GM21619 (cell line): ENCODE measurements around the gene ARID2.

ENCODE experiments used
- ATAC-seq: cut with Tn5 transposase; IDR thresholded peaks from one replicate; pipeline ENCODE4 v1.9.1; 2021; ENCODE audit not compliant: unreplicated experiment

Gene ARID2

GRCh38 chr12:45930369-45930768, 200.9 kb downstream of the ARID2 start:
- no peak for ATAC-seq

- ATAC-seq, result no peak
Observed at GRCh38 chr12:45933504-45933903, 204.0 kb downstream of the ARID2 start.

GRCh38 chr12:45934956-45935355, 205.4 kb downstream of the ARID2 start:
- no peak for ATAC-seq

- ATAC-seq, result no peak
Observed at GRCh38 chr12:45938566-45938965, 209.1 kb downstream of the ARID2 start.

- ATAC-seq, result no peak
Observed at GRCh38 chr12:45939759-45940158, 210.3 kb downstream of the ARID2 start.

- no peak for ATAC-seq
Observed at GRCh38 chr12:45944771-45945170, 215.3 kb downstream of the ARID2 start.

- ATAC-seq, result no peak
Observed at GRCh38 chr12:45946435-45946834, 216.9 kb downstream of the ARID2 start.

- no peak for ATAC-seq
Observed at GRCh38 chr12:45948546-45948945, 219.0 kb downstream of the ARID2 start.
